OCI-LY1 (cell line): Measurements from ENCODE around the gene ADNP.

Experiments
- EZH2 ChIP-seq: fragments of 200-600 bp; sonication (generic), shearing (Covaris generic); IDR thresholded peaks from 2 replicates; pipeline ENCODE4 v1.8.0; 2017; ENCODE audit warnings: borderline replicate concordance, mixed run types, mild to moderate bottlenecking, antibody characterized with exemption, low read length, moderate library complexity, mixed read lengths
- TF ChIP-seq, protein P1 (sequence below): fragments of 200-600 bp; sonication (generic), shearing (Covaris generic); IDR thresholded peaks from 2 replicates; pipeline ENCODE4 v1.5.1; 2017; ENCODE audit warnings: mild to moderate bottlenecking, antibody characterized with exemption, low read length, moderate library complexity, mixed read lengths

DNA sequence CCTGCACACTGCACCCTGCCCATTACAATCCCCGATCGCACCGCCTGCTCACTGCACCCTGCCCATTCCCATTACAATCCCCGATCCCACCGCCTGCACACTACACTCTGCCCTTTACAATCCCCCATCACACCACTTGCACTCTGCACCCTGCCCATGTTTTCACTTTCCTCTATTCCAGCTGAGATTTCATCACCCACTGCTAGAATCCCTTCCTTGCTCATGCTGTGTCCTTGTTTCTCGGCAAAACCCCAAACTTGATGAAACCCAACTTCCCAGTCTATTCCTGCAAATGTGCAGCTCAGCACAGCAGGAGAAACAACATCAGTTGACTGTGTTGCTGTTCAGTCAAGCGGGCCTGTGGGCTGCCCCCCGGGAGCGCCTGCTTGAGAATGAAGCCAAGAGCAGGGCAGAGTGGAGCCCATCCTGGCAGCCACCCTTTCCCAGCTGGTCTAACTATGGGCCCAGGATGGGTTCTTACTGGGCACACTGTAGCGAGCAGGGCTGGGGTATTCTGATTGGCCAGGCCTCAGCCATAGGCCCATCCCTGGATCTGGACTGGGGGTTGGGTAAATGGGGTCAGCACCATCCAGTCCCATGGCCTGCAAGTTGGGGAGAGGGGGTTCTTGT is 44.6 kb upstream of the ADNP start:
- TF ChIP-seq, protein P1, sequence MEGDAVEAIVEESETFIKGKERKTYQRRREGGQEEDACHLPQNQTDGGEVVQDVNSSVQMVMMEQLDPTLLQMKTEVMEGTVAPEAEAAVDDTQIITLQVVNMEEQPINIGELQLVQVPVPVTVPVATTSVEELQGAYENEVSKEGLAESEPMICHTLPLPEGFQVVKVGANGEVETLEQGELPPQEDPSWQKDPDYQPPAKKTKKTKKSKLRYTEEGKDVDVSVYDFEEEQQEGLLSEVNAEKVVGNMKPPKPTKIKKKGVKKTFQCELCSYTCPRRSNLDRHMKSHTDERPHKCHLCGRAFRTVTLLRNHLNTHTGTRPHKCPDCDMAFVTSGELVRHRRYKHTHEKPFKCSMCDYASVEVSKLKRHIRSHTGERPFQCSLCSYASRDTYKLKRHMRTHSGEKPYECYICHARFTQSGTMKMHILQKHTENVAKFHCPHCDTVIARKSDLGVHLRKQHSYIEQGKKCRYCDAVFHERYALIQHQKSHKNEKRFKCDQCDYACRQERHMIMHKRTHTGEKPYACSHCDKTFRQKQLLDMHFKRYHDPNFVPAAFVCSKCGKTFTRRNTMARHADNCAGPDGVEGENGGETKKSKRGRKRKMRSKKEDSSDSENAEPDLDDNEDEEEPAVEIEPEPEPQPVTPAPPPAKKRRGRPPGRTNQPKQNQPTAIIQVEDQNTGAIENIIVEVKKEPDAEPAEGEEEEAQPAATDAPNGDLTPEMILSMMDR = no peak
- TF ChIP-seq EZH2 = no peak
